ENCODE measurements around the gene SLC26A11. TPM values are rescaled to one million over a fixed set of nuclear protein-coding genes. Genes with fewer than 3 reads are reported as not detected.
A peak's percentile ranks its signal among the peaks of the same experiment; 100 is the strongest.

The SLC26A11 gene
- total RNA-seq, 1 donor from 2014 or later: 27.7 TPM

GRCh38 chr17:80218391-80218790, 1.8 kb upstream of the SLC26A11 start:
- peaks cover 16% of the 10 kb centered on the region for H3K4me1 Mint-ChIP-seq
- no peak for TF ChIP-seq CTCF (conservative IDR thresholded peaks at IDR 0.05)
- H3K27me3 Mint-ChIP-seq (ENCODE audit: low read depth): no peaks in the 10 kb centered on the region
- DNase-seq (ENCODE audit: low read depth, low spot score): no peak
- H3K27ac Mint-ChIP-seq (ENCODE audit: unreplicated experiment): no peak overlapping the region
- H3K36me3 Mint-ChIP-seq (ENCODE audit: low read depth): peaks cover 2% of the 10 kb centered on the region
- H3K4me3 Mint-ChIP-seq: peak overlapping the region; percentile 92
- no peaks in the 10 kb centered on the region for H3K9me3 Mint-ChIP-seq

- Mint-ChIP-seq H3K9me3 (no peaks in the 10 kb centered on the region), H3K4me3 (peak overlapping the region; percentile 92), H3K27ac (ENCODE audit: unreplicated experiment) (peak overlapping the region; percentile 95), H3K27me3 (ENCODE audit: low read depth) (no peaks in the 10 kb centered on the region), H3K4me1 (peaks cover 20% of the 10 kb centered on the region), H3K36me3 (ENCODE audit: low read depth) (peaks cover 6% of the 10 kb centered on the region)
- no peak for TF ChIP-seq CTCF (conservative IDR thresholded peaks at IDR 0.05)
- no peak for DNase-seq (ENCODE audit: low read depth, low spot score)
These were observed 1.0 kb upstream of the SLC26A11 start for GRCh38 chr17:80219013-80219762.

GRCh38 chr17:80219763-80220053, 519 bp upstream of the SLC26A11 start:
- TF ChIP-seq CTCF (conservative IDR thresholded peaks at IDR 0.05): no peak
- peaks cover 25% of the 10 kb centered on the region for H3K4me1 Mint-ChIP-seq
- no peaks in the 10 kb centered on the region for H3K27me3 Mint-ChIP-seq (ENCODE audit: low read depth)
- peak overlapping the region; percentile 95 for H3K27ac Mint-ChIP-seq (ENCODE audit: unreplicated experiment)
- peak overlapping the region; percentile 92 for H3K4me3 Mint-ChIP-seq
- no peaks in the 10 kb centered on the region for H3K9me3 Mint-ChIP-seq
- peaks cover 6% of the 10 kb centered on the region for H3K36me3 Mint-ChIP-seq (ENCODE audit: low read depth)
- DNase-seq (ENCODE audit: low read depth, low spot score): no peak

- Mint-ChIP-seq H3K9me3 (no peaks in the 10 kb centered on the region), H3K36me3 (ENCODE audit: low read depth) (peaks cover 6% of the 10 kb centered on the region), H3K4me1 (peaks cover 25% of the 10 kb centered on the region), H3K27me3 (ENCODE audit: low read depth) (no peaks in the 10 kb centered on the region), H3K4me3 (peak overlapping the region; percentile 89), H3K27ac (ENCODE audit: unreplicated experiment) (no peak overlapping the region)
- DNase-seq (ENCODE audit: low read depth, low spot score): no peak
- no peak for TF ChIP-seq CTCF (conservative IDR thresholded peaks at IDR 0.05)
These were observed 549 bp downstream of the SLC26A11 start for GRCh38 chr17:80220736-80221215.

- Mint-ChIP-seq H3K27me3 (ENCODE audit: low read depth) (no peaks in the 10 kb centered on the region), H3K9me3 (no peaks in the 10 kb centered on the region), H3K27ac (ENCODE audit: unreplicated experiment) (no peak overlapping the region), H3K36me3 (ENCODE audit: low read depth) (peaks cover 6% of the 10 kb centered on the region), H3K4me1 (peaks cover 25% of the 10 kb centered on the region), H3K4me3 (peak overlapping the region; percentile 89)
- DNase-seq (ENCODE audit: low read depth, low spot score): no peak
- TF ChIP-seq CTCF (conservative IDR thresholded peaks at IDR 0.05): no peak
These were observed 1.3 kb downstream of the SLC26A11 start for GRCh38 chr17:80221351-80222105.
